Measurements from ENCODE around the gene TUBA8. TPM values are rescaled to one million over a fixed set of nuclear protein-coding genes. Genes with fewer than 3 reads are reported as not detected.

The TUBA8 gene
- total RNA-seq, 1 experiment from 2014 or later, result 1.9 TPM

GRCh38 chr22:18110954-18111758, 547 bp downstream of the TUBA8 start:
- Histone ChIP-seq H3K27me3 (ENCODE audit: low read length) (no peaks in the 10 kb centered on the region), H3K4me2 (ENCODE audit: low read length) (peak overlapping the region; percentile 91), H3K9me2 (replicated peaks; ENCODE audit: low read length) (no peaks in the 10 kb centered on the region), H3K9me3 (ENCODE audit: low read length) (no peaks in the 10 kb centered on the region), H2AFZ (ENCODE audit: low read length) (peak overlapping the region; percentile 76; the same call in 1 of the 2 replicates), H4K20me1 (ENCODE audit: low read length) (no peaks in the 10 kb centered on the region), H3K9ac (ENCODE audit: low read length) (no peak overlapping the region), H3K36me3 (ENCODE audit: low read depth, low read length) (no peaks in the 10 kb centered on the region), H3F3A (ENCODE audit: low read length, unreplicated experiment) (no peaks in the 10 kb centered on the region), H3K27ac (ENCODE audit: low read length) (no peak overlapping the region), H3K4me3 (ENCODE audit: low read length) (peak overlapping the region; percentile 63), H3K4me1 (ENCODE audit: insufficient read depth, low read length) (no peaks in the 10 kb centered on the region), H3K79me2 (ENCODE audit: low read length) (no peaks in the 10 kb centered on the region)
- no TSS peak for BruUV-seq (replicated peaks)
- ATAC-seq (no peak; the same call in 1 of the 2 replicates), DNase-seq (no peak)
- TF ChIP-seq EZH2phosphoT487 (IDR thresholded peaks at IDR 0.05; ENCODE audit: borderline replicate concordance, low read length), result no peak
- TF ChIP-seq, protein P1, sequence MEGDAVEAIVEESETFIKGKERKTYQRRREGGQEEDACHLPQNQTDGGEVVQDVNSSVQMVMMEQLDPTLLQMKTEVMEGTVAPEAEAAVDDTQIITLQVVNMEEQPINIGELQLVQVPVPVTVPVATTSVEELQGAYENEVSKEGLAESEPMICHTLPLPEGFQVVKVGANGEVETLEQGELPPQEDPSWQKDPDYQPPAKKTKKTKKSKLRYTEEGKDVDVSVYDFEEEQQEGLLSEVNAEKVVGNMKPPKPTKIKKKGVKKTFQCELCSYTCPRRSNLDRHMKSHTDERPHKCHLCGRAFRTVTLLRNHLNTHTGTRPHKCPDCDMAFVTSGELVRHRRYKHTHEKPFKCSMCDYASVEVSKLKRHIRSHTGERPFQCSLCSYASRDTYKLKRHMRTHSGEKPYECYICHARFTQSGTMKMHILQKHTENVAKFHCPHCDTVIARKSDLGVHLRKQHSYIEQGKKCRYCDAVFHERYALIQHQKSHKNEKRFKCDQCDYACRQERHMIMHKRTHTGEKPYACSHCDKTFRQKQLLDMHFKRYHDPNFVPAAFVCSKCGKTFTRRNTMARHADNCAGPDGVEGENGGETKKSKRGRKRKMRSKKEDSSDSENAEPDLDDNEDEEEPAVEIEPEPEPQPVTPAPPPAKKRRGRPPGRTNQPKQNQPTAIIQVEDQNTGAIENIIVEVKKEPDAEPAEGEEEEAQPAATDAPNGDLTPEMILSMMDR (conservative IDR thresholded peaks at IDR 0.05; ENCODE audit: low read depth, low read length), result no peak
- TF ChIP-seq EZH2 (IDR thresholded peaks at IDR 0.05; ENCODE audit: low read length, unreplicated experiment), result no peak
- ChIA-PET POLR2A (ENCODE audit: unreplicated experiment) (interaction anchor here (0.6 kb wide), 1 partner anchor 123 kb away, joined by 3 read pairs; no protein-coding TSS in a partner anchor), CTCF (no interaction called here)
- intact Hi-C loops (cut with micrococcal nuclease), result no loop called here

DNA sequence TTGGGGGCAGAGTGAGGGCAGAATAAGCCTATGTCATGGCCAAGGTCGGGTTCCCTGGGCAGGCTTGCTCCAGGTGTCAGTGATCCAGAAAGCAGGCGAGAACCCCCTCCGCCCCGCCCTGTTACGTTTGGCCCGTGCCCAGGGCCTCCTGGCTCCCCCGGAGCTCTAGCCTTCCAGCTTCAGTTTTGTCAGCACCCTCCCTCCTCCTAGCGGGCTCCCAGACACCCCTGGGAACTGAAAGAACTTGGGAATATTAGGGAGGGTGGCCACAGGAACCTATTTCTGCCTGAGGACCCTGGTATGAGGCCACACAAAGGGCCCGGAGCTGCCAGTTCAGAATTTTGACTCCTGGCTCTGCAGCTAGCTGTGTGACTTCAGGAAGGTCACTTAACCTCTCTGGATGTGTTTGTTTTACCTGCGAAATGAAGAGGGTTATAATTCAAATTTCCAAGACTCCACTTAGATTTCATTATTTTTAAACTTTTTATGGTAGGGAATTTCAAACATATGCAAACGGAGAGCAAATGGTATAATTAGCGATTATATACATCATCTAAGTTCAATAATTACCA, 1.2 kb downstream of the TUBA8 start:
- H4K20me1 ChIP-seq (ENCODE audit: low read length), result no peaks in the 10 kb centered on the region
- no peak overlapping the region for H2AFZ ChIP-seq (ENCODE audit: low read length)
- no peaks in the 10 kb centered on the region for H3K27me3 ChIP-seq (ENCODE audit: low read length)
- H3K4me3 ChIP-seq (ENCODE audit: low read length), result no peak overlapping the region
- H3K36me3 ChIP-seq (ENCODE audit: low read depth, low read length), result no peaks in the 10 kb centered on the region
- intact Hi-C loops (cut with micrococcal nuclease), result no loop called here
- no peak for ATAC-seq
- no peaks in the 10 kb centered on the region for H3F3A ChIP-seq (ENCODE audit: low read length, unreplicated experiment)
- ChIA-PET CTCF (no interaction called here), POLR2A (ENCODE audit: unreplicated experiment) (no interaction called here)
- no peak overlapping the region for H3K4me2 ChIP-seq (ENCODE audit: low read length)
- H3K9ac ChIP-seq (ENCODE audit: low read length), result no peak overlapping the region
- no peak overlapping the region for H3K27ac ChIP-seq (ENCODE audit: low read length)
- BruUV-seq (replicated peaks), result no TSS peak
- H3K9me3 ChIP-seq (ENCODE audit: low read length), result no peaks in the 10 kb centered on the region
- TF ChIP-seq EZH2phosphoT487 (IDR thresholded peaks at IDR 0.05; ENCODE audit: borderline replicate concordance, low read length), result no peak
- TF ChIP-seq, protein P1 (conservative IDR thresholded peaks at IDR 0.05; ENCODE audit: low read depth, low read length), result no peak
- TF ChIP-seq EZH2 (IDR thresholded peaks at IDR 0.05; ENCODE audit: low read length, unreplicated experiment), result no peak
- no peaks in the 10 kb centered on the region for H3K9me2 ChIP-seq (replicated peaks; ENCODE audit: low read length)
- no peaks in the 10 kb centered on the region for H3K4me1 ChIP-seq (ENCODE audit: insufficient read depth, low read length)
- no peaks in the 10 kb centered on the region for H3K79me2 ChIP-seq (ENCODE audit: low read length)
- no peak for DNase-seq

DNA sequence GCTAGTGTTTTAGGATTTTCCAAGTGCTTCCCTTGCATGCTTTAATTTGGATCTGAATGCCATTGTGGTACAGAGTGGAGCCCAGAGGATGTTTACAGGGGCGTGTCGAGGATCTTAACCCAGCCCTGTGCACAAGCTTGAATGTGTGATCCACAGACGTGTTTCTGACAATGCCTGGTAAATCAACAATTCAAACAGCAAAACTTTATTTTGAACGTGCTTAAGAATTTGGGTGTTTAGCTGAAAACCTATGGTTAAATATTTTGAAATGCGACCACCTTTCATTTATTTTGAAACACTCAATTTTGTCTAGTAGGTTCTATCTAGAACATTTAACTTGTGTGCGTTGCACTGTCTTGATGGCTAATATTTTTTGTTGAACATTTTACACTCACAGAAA, 1.8 kb downstream of the TUBA8 start:
- H3K79me2 ChIP-seq (ENCODE audit: low read length), result no peaks in the 10 kb centered on the region
- no peaks in the 10 kb centered on the region for H3K36me3 ChIP-seq (ENCODE audit: low read depth, low read length)
- no peaks in the 10 kb centered on the region for H3K9me2 ChIP-seq (replicated peaks; ENCODE audit: low read length)
- H3F3A ChIP-seq (ENCODE audit: low read length, unreplicated experiment), result no peaks in the 10 kb centered on the region
- H3K27me3 ChIP-seq (ENCODE audit: low read length), result no peaks in the 10 kb centered on the region
- TF ChIP-seq EZH2 (IDR thresholded peaks at IDR 0.05; ENCODE audit: low read length, unreplicated experiment) (no peak), EZH2phosphoT487 (IDR thresholded peaks at IDR 0.05; ENCODE audit: borderline replicate concordance, low read length) (no peak)
- TF ChIP-seq, protein P1 (conservative IDR thresholded peaks at IDR 0.05; ENCODE audit: low read depth, low read length), result no peak
- CTCF ChIA-PET, result no interaction called here
- ATAC-seq (no peak), DNase-seq (no peak)
- H3K4me3 ChIP-seq (ENCODE audit: low read length), result no peak overlapping the region
- intact Hi-C loops (cut with micrococcal nuclease), result no loop called here
- H3K4me1 ChIP-seq (ENCODE audit: insufficient read depth, low read length), result no peaks in the 10 kb centered on the region
- H2AFZ ChIP-seq (ENCODE audit: low read length), result no peak overlapping the region
- no peak overlapping the region for H3K9ac ChIP-seq (ENCODE audit: low read length)
- POLR2A ChIA-PET (ENCODE audit: unreplicated experiment), result no interaction called here
- H3K27ac ChIP-seq (ENCODE audit: low read length), result no peak overlapping the region
- H4K20me1 ChIP-seq (ENCODE audit: low read length), result no peaks in the 10 kb centered on the region
- BruUV-seq (replicated peaks), result no TSS peak
- no peaks in the 10 kb centered on the region for H3K9me3 ChIP-seq (ENCODE audit: low read length)
- no peak overlapping the region for H3K4me2 ChIP-seq (ENCODE audit: low read length)
